ENCODE results near the gene RANBP3.

GRCh38 chr19:5994405-5995165 is 16.6 kb upstream of the RANBP3 start:
- TF ChIP-seq CTCF (IDR thresholded peaks at IDR 0.05) (no peak), ZFX (IDR thresholded peaks at IDR 0.05; ENCODE audit: borderline replicate concordance) (no peak)
